SK-N-SH treated with all-trans-retinoic acid at 6 μM for 48 hours (cell line): Measurements from ENCODE around the gene SFMBT2.

ENCODE experiments used
- ATAC-seq: fragments of 200-7000 bp; cut with Tn5 transposase; 3 replicates; pipeline ENCODE4 v1.9.1; 2020; ENCODE audit warnings: mild to moderate bottlenecking, moderate library complexity
- ARNTL ChIP-seq: fragments of 450-650 bp; formaldehyde crosslinking; IDR thresholded peaks from 2 replicates; pipeline ENCODE4 v1.5.0; 2020; ENCODE audit warnings: low read depth, mild to moderate bottlenecking, moderate library complexity, borderline replicate concordance
- BACH2 ChIP-seq: fragments of 250-450 bp; sonication (Bioruptor Pico); IDR thresholded peaks from 2 replicates; pipeline ENCODE4 v1.9.0; 2021; ENCODE audit warnings: mild to moderate bottlenecking, borderline replicate concordance
- CREB5 ChIP-seq: fragments of 250-450 bp; sonication (Bioruptor Pico); IDR thresholded peaks from 2 replicates; pipeline ENCODE4 v1.5.1; 2020; ENCODE audit warnings: low read depth, mild to moderate bottlenecking, moderate library complexity
- CSDC2 ChIP-seq: fragments of 250-450 bp; sonication (Bioruptor Pico); IDR thresholded peaks from 2 replicates; pipeline ENCODE4 v1.5.0; 2020; ENCODE audit warnings: mild to moderate bottlenecking, moderate library complexity
- ESRRG ChIP-seq: fragments of 250-450 bp; sonication (Bioruptor Pico); IDR thresholded peaks from 2 replicates; pipeline ENCODE4 v1.6.1; 2021; ENCODE audit warnings: mild to moderate bottlenecking
- GLIS3 ChIP-seq: fragments of 250-450 bp; sonication (Bioruptor Pico); IDR thresholded peaks from 2 replicates; pipeline ENCODE4 v1.5.0; 2020; ENCODE audit warnings: mild to moderate bottlenecking, moderate library complexity
- OSR1 ChIP-seq: fragments of 250-450 bp; sonication (Bioruptor Pico); IDR thresholded peaks from 2 replicates; pipeline ENCODE4 v1.8.0; 2022; ENCODE audit warnings: moderate library complexity, mild to moderate bottlenecking, inconsistent platforms
- PATZ1 ChIP-seq: fragments of 250-450 bp; sonication (Bioruptor Pico); IDR thresholded peaks from 2 replicates; pipeline ENCODE4 v1.8.0; 2020; ENCODE audit warnings: mild to moderate bottlenecking, moderate library complexity, borderline replicate concordance
- PPARA ChIP-seq: fragments of 250-450 bp; sonication (Bioruptor Pico); IDR thresholded peaks from 2 replicates; pipeline ENCODE4 v1.5.0; 2020; ENCODE audit warnings: mild to moderate bottlenecking, borderline replicate concordance
- RARB ChIP-seq: fragments of 250-450 bp; sonication (Bioruptor Pico); IDR thresholded peaks from 2 replicates; pipeline ENCODE4 v1.8.0; 2021; ENCODE audit warnings: mild to moderate bottlenecking, moderate library complexity
- SNAI2 ChIP-seq: fragments of 250-450 bp; sonication (Bioruptor Pico); IDR thresholded peaks from 2 replicates; pipeline ENCODE4 v1.5.0; 2020; ENCODE audit warnings: mild to moderate bottlenecking, moderate library complexity
- TCF4 ChIP-seq: fragments of 250-450 bp; sonication (Bioruptor Pico); IDR thresholded peaks from 2 replicates; pipeline ENCODE4 v1.8.0; 2021; ENCODE audit warnings: mild to moderate bottlenecking, moderate library complexity, borderline replicate concordance
- TOX ChIP-seq: fragments of 250-450 bp; sonication (Bioruptor Pico); IDR thresholded peaks from 2 replicates; pipeline ENCODE4 v1.8.0; 2021; ENCODE audit warnings: mild to moderate bottlenecking, moderate library complexity, borderline replicate concordance
- ZC3H10 ChIP-seq: fragments of 250-450 bp; sonication (Bioruptor Pico); IDR thresholded peaks from 2 replicates; pipeline ENCODE4 v1.5.1; 2021; ENCODE audit warnings: mild to moderate bottlenecking, moderate library complexity
- ZFP3 ChIP-seq: fragments of 250-450 bp; sonication (Bioruptor Pico); IDR thresholded peaks from 2 replicates; pipeline ENCODE4 v1.5.0; 2020; ENCODE audit warnings: mild to moderate bottlenecking, moderate library complexity
- ZFP30 ChIP-seq: fragments of 450-650 bp; formaldehyde crosslinking; IDR thresholded peaks from 2 replicates; pipeline ENCODE4 v1.5.0; 2022; ENCODE audit warnings: mild to moderate bottlenecking, moderate library complexity
- ZNF565 ChIP-seq: fragments of 450-650 bp; formaldehyde crosslinking; conservative IDR thresholded peaks from 2 replicates; pipeline ENCODE4 v1.5.0; 2020; ENCODE audit warnings: low read depth, mild to moderate bottlenecking, moderate library complexity
- ZNF70 ChIP-seq: fragments of 450-650 bp; formaldehyde crosslinking; IDR thresholded peaks from 2 replicates; pipeline ENCODE4 v1.5.0; 2020; ENCODE audit warnings: mild to moderate bottlenecking, moderate library complexity
- ZNF8 ChIP-seq: fragments of 450-650 bp; formaldehyde crosslinking; IDR thresholded peaks from 2 replicates; pipeline ENCODE4 v1.5.0; 2020; ENCODE audit warnings: mild to moderate bottlenecking, moderate library complexity
- TF ChIP-seq, protein P1 (sequence below): fragments of 250-450 bp; sonication (Bioruptor Pico); IDR thresholded peaks from 2 replicates; pipeline ENCODE4 v1.8.0; 2021; ENCODE audit warnings: low read depth, mild to moderate bottlenecking, moderate library complexity, borderline replicate concordance
- TF ChIP-seq, protein P2 (sequence below): fragments of 250-450 bp; sonication (Bioruptor Pico); IDR thresholded peaks from 2 replicates; pipeline ENCODE4 v1.5.1; 2021; ENCODE audit warnings: mild to moderate bottlenecking, moderate library complexity

Gene SFMBT2

GRCh38 chr10:7411671-7412128, 866 bp upstream of the SFMBT2 start:
- ATAC-seq = no peak

DNA sequence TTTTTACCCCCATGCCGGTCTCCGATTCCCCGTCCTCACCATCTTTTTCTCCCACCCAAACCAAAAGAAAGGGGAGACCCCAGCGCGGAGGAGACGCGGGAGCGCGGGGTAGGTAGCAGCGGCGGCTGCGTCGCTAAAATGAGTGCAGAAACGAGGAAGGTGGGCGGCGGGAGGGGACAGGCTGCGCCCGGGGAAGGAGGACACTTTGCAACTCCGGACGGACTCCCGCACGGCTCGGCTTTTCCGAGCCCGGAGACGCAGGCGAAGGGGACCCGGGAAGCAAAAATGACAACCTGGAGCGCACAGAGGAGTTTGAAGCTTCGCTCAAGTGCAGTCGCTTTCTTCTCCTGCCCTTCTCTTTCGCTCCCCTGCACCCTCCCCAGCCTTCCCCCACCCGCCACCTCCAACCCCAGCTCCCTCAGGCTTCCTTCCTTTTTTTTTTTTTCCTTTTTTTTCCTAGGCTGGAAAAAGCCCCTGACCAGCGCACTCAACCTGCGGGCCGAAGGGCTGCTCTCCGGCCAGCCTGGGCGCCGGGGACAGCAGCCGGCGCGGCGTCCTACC, 453 bp downstream of the SFMBT2 start:
- ATAC-seq = peak; percentile 49
- no peak for TF ChIP-seq SNAI2
- TF ChIP-seq, protein P1, sequence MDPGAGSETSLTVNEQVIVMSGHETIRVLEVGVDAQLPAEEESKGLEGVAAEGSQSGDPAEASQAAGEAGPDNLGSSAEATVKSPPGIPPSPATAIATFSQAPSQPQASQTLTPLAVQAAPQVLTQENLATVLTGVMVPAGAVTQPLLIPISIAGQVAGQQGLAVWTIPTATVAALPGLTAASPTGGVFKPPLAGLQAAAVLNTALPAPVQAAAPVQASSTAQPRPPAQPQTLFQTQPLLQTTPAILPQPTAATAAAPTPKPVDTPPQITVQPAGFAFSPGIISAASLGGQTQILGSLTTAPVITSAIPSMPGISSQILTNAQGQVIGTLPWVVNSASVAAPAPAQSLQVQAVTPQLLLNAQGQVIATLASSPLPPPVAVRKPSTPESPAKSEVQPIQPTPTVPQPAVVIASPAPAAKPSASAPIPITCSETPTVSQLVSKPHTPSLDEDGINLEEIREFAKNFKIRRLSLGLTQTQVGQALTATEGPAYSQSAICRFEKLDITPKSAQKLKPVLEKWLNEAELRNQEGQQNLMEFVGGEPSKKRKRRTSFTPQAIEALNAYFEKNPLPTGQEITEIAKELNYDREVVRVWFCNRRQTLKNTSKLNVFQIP (CRISPR knock-in tag) = no peak
- no peak for TF ChIP-seq GLIS3 (CRISPR knock-in tag)

More at GRCh38 chr10:7411671-7412128, 866 bp upstream of the SFMBT2 start:
- TF ChIP-seq ZC3H10 (CRISPR knock-in tag) (no peak), GLIS3 (CRISPR knock-in tag) (no peak), PPARA (no peak), RARB (CRISPR knock-in tag) (no peak), ARNTL (CRISPR knock-in tag) (no peak), ZNF565 (CRISPR knock-in tag) (no peak), SNAI2 (no peak), ZFP30 (no peak), ESRRG (CRISPR knock-in tag) (no peak), OSR1 (CRISPR knock-in tag) (no peak), CSDC2 (no peak), BACH2 (CRISPR knock-in tag) (no peak), CREB5 (CRISPR knock-in tag) (no peak), TOX (CRISPR knock-in tag) (no peak), ZFP3 (CRISPR knock-in tag) (no peak), PATZ1 (CRISPR knock-in tag) (no peak), TCF4 (CRISPR knock-in tag) (no peak), ZNF70 (CRISPR knock-in tag) (no peak)
- TF ChIP-seq, protein P1 (CRISPR knock-in tag) = no peak
- TF ChIP-seq, protein P2, sequence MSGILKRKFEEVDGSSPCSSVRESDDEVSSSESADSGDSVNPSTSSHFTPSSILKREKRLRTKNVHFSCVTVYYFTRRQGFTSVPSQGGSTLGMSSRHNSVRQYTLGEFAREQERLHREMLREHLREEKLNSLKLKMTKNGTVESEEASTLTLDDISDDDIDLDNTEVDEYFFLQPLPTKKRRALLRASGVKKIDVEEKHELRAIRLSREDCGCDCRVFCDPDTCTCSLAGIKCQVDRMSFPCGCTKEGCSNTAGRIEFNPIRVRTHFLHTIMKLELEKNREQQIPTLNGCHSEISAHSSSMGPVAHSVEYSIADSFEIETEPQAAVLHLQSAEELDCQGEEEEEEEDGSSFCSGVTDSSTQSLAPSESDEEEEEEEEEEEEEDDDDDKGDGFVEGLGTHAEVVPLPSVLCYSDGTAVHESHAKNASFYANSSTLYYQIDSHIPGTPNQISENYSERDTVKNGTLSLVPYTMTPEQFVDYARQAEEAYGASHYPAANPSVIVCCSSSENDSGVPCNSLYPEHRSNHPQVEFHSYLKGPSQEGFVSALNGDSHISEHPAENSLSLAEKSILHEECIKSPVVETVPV = no peak

DNA sequence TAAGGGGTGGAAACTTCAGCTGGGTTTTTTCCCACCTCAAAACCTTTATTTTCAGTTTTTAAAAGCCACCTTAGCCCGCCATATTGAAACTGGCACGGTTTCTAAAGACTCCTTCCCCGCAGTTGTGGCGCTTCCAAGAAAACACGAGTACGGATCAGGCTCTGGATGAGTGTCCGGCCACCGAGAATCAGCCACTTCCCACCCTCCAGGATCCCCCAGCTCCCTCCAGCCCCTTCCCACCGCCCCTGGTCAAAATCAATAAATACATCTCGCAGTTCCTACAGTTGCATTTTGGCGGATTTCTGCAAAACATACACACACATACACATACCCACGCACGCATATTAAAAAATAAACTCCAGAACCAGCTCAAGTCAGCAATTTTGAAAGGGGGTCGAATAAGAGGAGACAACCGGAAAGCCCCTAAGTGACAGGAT, 1.1 kb downstream of the SFMBT2 start:
- TF ChIP-seq ZNF70 (CRISPR knock-in tag) (no peak), GLIS3 (CRISPR knock-in tag) (no peak)
- no peak for ATAC-seq

DNA sequence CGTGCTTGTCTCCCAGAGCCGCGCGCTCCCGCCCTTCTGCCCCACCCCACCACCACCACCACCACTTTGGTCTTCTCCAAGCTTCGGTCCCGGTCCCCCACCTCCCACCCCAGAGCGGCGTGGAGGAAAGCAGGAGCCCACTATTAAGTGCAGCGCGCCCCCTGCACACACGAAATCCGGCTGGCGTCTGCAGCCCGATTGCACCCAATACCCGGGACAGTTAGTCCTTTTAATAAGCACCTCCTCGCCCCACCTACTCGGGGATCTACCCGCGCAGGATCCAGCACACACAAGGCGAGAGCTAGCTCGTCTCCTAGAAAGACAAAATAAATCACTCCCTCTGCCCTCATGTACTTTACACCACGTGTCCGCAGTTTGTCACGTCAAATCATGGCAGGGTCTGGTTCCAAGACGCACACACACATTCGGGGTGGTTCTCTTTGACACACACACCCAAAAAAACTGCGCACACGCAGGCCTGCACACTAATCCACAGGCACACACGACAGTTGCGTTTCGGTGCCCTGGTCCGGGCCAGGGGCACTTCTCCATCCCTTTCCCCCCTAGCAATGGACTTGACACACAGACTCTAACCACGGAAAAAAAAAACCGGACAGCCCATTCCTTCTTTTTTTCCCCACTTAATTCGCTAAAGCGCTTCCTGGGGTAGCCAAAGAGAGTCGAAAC, 1.6 kb downstream of the SFMBT2 start:
- no peak; the same call in 2 of the 3 replicates for ATAC-seq
- TF ChIP-seq PATZ1 (CRISPR knock-in tag) (no peak), PPARA (no peak), ZFP30 (no peak), ZNF8 (CRISPR knock-in tag) (no peak), TOX (CRISPR knock-in tag) (no peak), CREB5 (CRISPR knock-in tag) (no peak), ZFP3 (CRISPR knock-in tag) (no peak)
- TF ChIP-seq, protein P2 = no peak
- TF ChIP-seq, all 23 proteins: peak for 0
